ENCODE results near the gene TBXAS1.

The TBXAS1 gene

DNA sequence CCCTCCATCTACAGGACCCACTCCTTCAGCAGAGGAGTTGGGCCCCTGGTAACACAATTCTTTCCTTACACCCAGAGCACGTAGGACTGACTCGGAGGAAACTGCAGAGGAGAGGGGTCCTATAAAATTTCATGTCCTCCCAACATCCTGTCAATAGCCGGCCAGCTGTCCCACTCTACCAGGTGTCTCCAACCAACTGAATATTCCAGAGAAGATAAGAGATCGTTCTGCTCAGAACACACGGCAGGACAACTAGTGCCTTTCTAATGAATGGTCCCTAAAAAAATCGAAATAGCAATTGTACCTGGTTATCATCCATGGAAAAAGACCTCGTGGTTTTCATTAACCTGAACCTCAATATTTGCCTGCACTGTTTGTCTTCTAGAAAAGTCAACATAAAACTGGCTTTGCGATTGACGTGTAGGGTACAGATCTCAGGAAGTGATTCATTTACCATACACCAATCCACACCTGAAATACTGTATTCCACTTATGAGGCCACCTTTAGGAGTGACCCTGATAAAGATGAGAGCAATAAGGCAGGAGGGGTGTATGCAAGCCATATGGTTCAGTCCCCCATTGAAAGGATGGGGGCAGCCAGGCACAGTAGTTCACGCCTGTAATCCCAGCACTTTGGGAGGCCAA is 121.9 kb downstream of the TBXAS1 start:
- no peak for DNase-seq

- no peak for DNase-seq
Measured at GRCh38 chr7:139953229-139953628, 124.2 kb downstream of the TBXAS1 start.

DNA sequence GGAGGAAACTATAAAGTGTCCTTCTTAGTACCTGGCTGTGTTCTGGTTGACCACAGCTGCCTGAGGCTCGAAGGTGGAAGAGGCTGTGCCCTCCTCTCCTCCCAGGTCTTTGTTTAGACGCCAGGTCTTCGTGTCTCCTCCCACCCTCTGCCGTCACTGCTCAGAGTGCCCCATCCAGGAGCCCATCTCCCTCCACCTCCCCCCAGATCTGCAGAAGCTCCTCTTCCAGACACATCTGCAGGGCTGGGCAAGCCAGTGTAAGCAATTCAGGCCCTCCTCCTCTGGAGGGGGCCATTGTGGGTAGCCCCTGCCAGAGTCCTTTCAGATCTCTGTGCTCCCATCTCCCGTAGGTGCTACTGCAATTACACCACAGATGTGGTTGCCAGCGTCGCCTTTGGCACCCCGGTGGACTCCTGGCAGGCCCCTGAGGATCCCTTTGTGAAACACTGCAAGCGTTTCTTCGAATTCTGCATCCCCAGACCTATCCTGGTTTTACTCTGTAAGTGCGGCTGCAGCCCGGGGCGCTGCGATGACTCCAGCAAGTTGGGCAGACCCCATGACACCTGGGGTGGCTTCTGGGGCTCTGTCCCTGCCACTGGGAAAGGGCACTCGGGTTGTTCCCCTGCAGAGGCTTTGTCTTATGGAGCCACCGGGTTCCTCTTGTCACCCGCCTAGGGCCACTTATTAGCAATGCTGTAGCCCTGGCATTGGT is 126.2 kb downstream of the TBXAS1 start:
- DNase-seq, result no peak

- DNase-seq, result no peak
Measured at GRCh38 chr7:139958599-139959284, 129.7 kb downstream of the TBXAS1 start.

- no peak for DNase-seq
Measured at GRCh38 chr7:139959285-139959628, 130.2 kb downstream of the TBXAS1 start.

DNA sequence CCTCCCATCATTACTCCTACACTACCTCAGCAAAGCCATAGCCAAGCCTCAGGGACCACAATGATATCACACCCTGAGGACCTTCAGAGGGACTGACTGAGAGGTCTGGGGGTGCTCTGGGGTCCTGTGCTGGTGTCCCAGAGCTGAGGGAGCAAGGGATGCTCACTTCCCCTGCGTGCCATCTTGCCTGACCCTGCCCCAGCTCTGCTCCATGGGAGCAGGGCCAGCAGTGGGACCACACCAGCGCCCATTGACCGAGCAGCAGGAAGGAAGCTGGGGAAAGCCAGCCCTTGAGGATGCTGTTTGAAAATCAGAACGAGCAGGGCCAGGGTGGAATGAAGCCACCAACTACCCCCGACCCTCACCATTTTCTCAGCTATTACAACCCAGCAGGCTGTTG is 130.7 kb downstream of the TBXAS1 start:
- DNase-seq, result no peak

GRCh38 chr7:139960157-139960556 is 131.1 kb downstream of the TBXAS1 start:
- DNase-seq, result no peak

GRCh38 chr7:139965942-139966628 is 137.0 kb downstream of the TBXAS1 start:
- no peak for DNase-seq

- DNase-seq, result no peak
Measured at GRCh38 chr7:139966949-139967348, 137.9 kb downstream of the TBXAS1 start.

- no peak for DNase-seq
Measured at GRCh38 chr7:139968931-139969330, 139.9 kb downstream of the TBXAS1 start.

DNA sequence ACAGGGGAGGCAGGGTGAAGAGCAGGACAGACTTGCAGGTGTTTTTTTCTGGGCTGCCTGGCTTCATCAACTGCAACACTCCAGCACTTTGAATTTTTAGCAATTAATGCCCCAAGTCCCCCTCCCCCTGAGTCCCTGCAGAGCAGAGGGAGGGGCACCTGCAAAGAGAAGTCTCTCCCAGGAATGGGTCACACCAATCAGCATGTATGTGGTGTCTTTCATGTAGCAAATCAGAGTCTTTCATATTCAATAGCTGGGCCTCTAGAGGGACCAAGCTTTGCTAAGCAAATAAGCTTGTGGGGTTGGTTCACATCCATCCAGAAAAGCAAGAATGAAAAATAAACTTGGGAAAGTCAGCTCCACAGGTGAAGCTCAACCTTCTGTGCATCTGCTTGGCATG is 143.0 kb downstream of the TBXAS1 start:
- no peak for DNase-seq

DNA sequence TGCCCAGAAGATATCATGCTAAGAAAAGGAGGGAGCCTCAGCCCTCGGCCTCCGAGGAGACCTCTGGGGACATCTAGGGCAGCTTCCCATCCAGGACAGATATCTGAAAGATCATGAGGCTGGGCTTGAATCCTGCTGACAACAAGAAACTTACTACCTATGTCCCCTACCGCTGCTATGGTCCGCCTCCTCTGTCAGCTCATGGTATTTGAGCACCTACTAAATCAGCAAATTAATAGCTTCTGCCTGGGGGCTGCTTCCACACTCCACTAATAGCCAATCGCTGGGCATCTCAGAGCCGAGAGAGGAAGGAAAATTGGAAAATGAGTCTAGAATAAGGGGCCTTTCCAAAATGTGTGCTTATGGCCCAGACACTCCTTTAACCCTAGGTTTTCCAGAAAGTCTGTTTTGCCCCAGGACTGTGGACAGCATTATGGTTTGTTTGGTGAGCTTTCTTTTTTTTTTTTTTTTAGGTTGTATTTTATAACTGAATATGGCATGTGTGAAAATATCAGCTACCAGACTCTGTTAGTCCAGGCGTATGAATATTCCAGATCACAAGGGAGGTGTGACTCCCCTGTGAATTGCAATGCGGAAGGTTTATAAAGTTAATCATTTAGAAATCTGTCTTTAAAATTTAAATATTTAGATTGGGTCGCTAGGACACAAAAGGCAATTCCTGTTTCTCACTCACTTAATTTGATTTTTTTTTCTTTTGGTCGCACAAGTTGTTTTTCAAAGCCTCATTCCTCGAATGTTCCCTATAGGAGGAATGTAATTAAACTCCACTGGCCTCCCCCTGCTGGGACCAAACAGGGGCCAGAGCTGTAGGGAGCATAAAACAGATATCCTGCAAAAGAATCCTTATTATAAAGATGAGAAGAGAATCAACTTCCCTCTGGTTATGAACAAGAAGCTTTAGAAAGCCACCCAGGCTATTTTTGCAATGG is 144.3 kb downstream of the TBXAS1 start:
- DNase-seq, result no peak

DNA sequence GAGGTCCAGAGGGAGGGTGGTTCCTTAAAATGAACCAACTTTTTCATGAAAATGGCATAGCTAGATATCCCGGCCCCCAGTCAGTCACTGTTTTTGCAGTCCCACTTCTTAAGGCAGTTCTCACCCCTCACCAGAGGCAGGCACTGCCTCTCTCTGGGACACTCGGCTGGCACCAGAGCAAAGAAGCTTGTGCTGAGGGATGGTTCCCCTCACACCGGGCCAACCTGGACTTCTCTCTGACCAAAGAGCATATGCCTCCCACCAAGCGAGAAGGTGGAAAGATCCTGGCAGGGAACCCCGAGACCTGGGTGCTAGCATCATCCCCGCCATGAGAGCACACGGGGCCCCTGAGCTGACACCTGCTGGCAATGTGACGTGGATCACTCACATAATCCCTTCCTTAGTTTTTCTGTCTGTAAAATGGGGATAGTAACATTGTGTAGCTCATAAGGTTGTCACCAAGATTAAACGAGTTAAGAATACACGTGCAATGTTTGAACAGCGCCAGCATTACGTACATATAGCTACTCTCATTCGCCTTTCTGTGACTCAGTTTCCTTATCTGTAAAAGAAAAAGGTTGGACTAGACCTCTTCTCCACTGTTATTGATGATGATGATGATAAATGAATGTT is 145.2 kb downstream of the TBXAS1 start:
- DNase-seq, result no peak

- DNase-seq, result no peak
Measured at GRCh38 chr7:139976055-139976837, 147.2 kb downstream of the TBXAS1 start.

GRCh38 chr7:139976838-139977656 is 148.0 kb downstream of the TBXAS1 start:
- DNase-seq, result no peak

GRCh38 chr7:139981511-139981895 is 152.4 kb downstream of the TBXAS1 start:
- no peak for DNase-seq

DNA sequence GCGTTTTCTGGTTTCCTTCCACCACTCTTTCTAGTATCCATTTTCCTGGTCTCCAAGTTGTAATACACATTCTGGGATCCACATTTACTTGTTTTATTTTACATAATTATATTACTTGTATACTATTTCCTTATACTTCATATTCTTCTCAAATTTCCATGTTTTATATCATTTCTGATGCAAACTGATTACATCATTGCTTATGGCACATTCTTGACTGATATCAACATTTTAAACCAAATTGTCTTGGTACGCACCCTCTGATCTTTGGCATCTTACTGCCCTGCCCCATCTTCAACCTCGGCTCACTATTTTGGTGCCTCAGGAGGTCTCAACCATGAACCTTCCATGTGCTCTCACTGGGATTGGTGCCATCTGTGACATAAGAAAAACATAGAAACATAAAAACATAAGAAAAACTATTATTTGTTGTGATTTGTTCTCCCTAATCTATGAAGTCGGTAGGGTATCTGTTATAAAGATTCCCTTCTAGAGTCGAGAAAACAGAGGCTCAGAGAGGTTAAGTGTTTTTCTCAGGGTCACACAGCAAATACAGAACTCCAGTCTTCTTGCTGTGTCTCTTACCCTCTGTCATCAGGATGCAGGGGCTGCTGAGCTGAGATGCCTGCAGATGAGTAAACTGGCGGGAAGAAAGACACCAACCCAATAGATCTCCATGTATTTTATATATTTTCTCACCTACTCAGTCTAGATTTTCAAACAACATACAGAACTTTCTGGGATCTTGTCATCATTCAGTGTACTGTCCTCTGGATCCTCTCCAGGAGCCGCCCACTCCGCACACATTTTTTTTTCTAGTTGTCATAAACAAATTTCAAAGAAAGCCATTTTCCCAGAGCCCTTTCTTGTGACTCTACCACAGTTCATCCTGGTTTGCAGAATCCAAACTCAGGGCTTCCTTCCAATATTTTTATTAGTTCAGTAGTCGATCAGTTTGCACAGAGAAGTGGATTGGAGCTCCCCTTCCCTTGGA is 154.2 kb downstream of the TBXAS1 start:
- no peak for DNase-seq

DNA sequence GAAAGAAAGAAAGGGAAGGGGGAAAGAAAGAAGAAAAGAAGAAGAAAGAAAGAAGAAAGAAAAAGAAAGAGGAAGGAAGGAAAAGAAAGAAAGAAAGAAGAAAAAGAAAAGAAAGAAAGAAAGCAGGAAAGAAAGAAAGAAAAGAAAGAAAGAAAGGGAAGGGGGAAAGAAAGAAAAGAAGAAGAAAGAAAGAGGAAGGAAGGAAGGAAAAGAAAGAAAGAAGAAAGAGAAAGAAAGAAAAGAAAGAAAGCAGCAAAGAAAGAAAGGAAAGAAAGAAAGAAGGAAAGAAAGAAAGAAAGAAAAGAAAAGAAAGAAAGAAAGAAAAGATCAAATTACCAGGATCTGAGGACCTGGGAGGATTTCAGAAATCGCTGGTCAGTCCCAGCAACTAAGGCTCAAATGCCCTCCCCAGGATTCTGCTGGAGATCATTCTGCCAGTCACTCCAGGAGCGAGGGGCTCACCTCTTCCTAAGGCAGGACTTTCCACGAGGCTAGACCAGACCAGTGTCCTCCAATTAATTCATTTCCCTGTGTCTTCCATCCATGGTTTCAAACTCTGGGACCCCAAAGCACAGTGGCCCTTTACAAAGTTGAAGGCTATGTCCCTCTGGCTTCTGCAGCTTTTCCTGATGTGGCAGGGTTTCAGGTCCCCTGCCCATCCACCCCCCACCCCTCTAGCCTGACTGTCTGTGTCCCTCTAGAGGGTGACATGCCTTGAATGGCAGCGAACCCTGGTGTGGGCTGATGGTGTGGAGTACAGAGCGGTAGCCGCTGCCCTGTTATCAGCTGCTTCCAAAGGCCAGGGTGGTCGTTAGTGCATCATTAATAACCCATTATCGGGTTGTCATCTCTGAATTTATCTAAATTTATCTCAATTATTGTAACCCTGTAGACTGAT is 155.8 kb downstream of the TBXAS1 start:
- DNase-seq, result no peak
